Hematopoietic multipotent progenitor cell treated with erythropoietin and hydrocortisone succinate and interleukin-3 and kit ligand, for 15 days (in vitro differentiated cells): Measurements from ENCODE around the gene VWC2.

Experiments
- DNase-seq: peaks from one replicate; pipeline ENCODE4 v3.0.0-alpha.2; 2015; ENCODE audit warnings: low spot score

The VWC2 gene

GRCh38 chr7:49773218-49773935 is at the start of gene VWC2:
VWC2 (plus strand) TSS chr7:49773638; CDS start chr7:49775436, 1,798 bp downstream.
- DNase-seq: no peak

GRCh38 chr7:49724071-49724470 is 49.4 kb upstream of the VWC2 start:
- DNase-seq: no peak

GRCh38 chr7:49731836-49732235 is 41.6 kb upstream of the VWC2 start:
- DNase-seq: no peak

GRCh38 chr7:49762666-49763065 is 10.8 kb upstream of the VWC2 start:
- DNase-seq: no peak

- DNase-seq: no peak
Observed at GRCh38 chr7:49763791-49764190, 9.6 kb upstream of the VWC2 start.

GRCh38 chr7:49766966-49767365 is 6.5 kb upstream of the VWC2 start:
- DNase-seq: no peak

GRCh38 chr7:49767719-49768118 is 5.7 kb upstream of the VWC2 start:
- DNase-seq: no peak

GRCh38 chr7:49768254-49768653 is 5.2 kb upstream of the VWC2 start:
- DNase-seq: no peak

- DNase-seq: no peak
Observed at GRCh38 chr7:49768835-49769234, 4.6 kb upstream of the VWC2 start.

- DNase-seq: no peak
Observed at GRCh38 chr7:49769285-49769857, 4.1 kb upstream of the VWC2 start.

- no peak for DNase-seq
Observed at GRCh38 chr7:49770838-49771237, 2.6 kb upstream of the VWC2 start.

GRCh38 chr7:49771427-49772176 is 1.8 kb upstream of the VWC2 start:
- no peak for DNase-seq

GRCh38 chr7:49772916-49773217 is 571 bp upstream of the VWC2 start:
- DNase-seq: no peak

GRCh38 chr7:49773936-49774458 is 559 bp downstream of the VWC2 start:
- DNase-seq: no peak

GRCh38 chr7:49774459-49775064 is 1.1 kb downstream of the VWC2 start:
- no peak for DNase-seq

GRCh38 chr7:49775065-49775948 is 1.9 kb downstream of the VWC2 start:
- no peak for DNase-seq

GRCh38 chr7:49775949-49776443 is 2.6 kb downstream of the VWC2 start:
- DNase-seq: no peak

- DNase-seq: no peak
Observed at GRCh38 chr7:49776994-49777393, 3.6 kb downstream of the VWC2 start.

- DNase-seq: no peak
Observed at GRCh38 chr7:49778731-49779270, 5.4 kb downstream of the VWC2 start.

- DNase-seq: no peak
Observed at GRCh38 chr7:49780953-49781352, 7.5 kb downstream of the VWC2 start.

- no peak for DNase-seq
Observed at GRCh38 chr7:49781996-49782395, 8.6 kb downstream of the VWC2 start.
